NCI-H524 treated with DMSO at 0.1 percent for 48 hours (cell line): ENCODE measurements around the gene DOK7.

ENCODE experiments used
- DNase-seq: peaks from one replicate; lab custom pipeline; 2025; lab: John Stamatoyannopoulos, UW

Gene DOK7

GRCh38 chr4:3487861-3488260 is 24.8 kb downstream of the DOK7 start:
- no peak for DNase-seq

DNA sequence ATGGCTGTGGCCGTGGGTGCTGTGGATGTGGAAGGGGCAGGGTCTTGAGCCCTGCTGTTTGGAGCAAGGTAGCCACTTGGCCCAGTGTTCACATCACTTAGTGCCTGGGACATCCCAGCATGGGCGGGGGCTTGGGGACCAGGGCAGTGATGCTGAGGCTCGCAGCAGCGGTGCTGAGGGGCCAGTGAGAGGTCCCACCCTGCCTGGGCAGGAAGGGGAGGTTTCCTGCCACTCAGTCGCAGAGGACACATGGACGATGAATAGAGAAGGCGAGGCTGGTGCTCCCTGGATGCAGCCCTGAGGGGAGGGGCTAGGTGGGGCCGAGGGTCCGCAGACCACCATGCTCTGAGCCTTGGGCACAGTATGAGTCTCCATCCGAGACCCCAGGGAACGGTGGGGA is 25.7 kb downstream of the DOK7 start:
- no peak for DNase-seq

GRCh38 chr4:3489451-3489962 is 26.4 kb downstream of the DOK7 start:
- DNase-seq = no peak

DNA sequence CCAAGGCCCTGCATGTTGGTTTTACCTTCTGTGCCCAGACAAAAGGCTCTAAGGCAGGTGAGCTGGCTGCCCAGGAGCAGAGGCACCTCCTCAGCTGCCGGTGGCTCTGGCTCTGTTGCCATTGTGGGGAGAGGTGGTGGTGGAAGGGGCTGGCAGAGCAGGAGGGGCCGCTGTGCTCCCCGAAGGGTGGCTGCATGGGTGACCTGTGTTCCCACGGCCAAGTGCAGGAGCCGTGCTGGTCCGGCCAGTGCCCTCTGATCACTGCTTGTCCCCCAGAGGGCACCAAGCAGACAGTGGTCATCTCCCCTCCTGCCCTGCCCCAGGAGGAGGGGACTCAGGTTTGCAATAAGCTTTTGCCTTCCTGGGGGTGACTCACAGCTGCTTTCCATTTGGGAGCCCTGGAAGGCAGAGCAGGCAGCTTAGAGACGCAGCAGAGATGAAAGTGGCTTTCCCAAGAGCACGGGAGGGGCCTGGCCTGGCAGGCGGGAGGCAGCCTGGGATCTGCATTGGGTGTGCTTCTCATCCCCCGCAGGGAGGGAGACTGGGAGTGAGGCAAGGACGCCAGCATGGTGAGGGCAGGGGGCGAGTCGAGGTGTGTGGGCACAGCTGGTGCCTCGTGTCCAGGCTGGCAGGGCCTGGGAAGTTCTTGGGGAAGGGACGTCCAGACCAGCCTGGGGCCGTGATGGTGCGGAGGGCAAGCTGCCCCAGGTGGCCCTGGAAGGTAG is 28.7 kb downstream of the DOK7 start:
- no peak for DNase-seq

DNA sequence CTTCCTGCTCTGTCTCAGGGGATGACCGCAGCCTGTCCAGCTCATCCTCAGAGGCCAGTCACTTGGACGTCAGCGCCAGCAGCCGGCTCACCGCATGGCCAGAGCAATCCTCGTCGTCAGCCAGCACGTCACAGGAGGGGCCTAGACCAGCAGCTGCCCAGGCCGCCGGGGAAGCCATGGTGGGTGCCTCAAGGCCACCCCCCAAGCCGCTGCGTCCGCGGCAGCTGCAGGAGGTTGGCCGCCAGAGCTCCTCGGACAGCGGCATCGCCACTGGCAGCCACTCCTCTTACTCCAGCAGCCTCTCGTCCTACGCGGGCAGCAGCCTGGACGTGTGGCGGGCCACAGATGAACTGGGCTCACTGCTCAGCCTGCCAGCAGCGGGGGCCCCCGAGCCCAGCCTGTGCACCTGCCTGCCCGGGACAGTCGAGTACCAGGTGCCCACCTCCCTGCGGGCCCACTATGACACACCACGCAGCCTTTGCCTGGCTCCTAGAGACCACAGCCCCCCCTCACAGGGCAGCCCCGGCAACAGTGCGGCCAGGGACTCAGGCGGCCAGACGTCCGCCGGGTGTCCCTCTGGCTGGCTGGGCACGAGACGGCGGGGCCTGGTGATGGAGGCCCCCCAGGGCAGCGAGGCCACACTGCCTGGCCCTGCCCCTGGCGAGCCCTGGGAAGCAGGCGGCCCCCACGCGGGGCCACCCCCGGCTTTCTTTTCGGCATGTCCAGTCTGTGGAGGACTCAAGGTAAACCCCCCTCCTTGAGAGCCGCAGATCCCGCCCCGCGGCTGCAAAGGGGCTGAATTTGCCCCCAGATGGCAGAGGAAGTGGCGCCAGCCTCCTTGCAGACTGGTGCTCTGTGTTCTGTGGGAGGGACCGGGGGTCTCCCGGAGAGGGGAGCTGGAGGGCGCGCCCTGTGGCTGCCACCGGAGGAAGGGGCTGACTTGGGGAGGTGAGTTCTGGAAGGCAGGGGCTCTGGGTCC is 29.9 kb downstream of the DOK7 start:
- DNase-seq = no peak

DNA sequence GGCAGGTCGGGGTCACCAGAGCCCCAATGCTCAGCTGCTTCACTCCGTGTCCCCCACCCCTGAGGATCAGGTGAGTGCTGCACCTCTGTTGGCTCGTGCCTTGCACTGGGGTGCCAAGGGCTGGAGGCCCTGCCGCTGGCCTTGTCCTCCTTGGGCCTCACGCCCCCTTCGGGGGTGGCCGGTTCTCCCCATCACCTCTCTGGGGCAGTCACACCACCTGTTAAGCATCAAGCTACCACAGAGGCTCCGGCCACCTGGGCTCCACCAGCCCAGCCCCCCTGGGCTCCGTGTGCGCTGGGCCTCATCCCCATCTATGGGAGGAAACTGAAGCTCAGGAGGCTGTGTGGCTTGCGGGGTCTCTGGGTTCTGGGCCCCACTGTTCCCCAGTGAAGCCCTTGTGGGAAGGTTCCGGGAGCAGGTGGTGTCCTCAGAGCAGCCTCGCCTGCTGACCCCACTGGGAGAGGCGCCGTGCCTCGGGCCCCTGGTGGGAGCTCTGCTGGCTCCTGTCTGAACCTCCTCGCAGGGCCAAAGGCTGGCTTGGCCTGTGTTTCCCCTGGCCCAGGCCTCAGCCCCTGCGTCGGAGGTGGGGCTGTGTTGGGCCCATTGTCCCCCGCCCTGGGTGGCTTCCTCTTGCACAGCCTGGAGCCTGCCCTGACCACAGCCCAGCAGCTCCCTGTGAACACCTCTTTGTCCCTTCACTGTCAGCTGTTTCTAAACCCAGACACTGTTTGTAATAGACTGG is 30.8 kb downstream of the DOK7 start:
- no peak for DNase-seq

DNA sequence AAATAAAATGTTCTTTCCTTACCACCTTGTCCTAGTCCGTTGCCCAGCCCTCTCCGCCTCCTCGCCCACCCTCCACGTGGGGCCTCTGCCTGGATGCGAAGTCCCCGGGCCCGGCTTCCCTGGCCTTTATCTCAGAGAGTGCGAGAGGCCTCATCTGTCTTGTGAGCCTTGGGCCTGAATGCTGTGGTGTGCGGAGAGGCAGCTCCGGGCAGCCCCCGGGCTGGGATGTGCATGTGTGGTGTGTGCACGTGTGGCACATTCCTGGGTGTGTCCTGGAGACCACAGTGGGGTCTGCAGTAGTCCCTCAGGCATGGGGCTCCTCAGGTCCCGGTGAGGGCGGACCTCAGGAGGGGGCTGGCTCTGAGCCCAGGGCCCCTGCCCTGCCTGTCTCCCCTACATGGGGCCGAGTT is 31.4 kb downstream of the DOK7 start:
- DNase-seq = no peak

GRCh38 chr4:3495204-3495975 is 32.3 kb downstream of the DOK7 start:
- DNase-seq = no peak

DNA sequence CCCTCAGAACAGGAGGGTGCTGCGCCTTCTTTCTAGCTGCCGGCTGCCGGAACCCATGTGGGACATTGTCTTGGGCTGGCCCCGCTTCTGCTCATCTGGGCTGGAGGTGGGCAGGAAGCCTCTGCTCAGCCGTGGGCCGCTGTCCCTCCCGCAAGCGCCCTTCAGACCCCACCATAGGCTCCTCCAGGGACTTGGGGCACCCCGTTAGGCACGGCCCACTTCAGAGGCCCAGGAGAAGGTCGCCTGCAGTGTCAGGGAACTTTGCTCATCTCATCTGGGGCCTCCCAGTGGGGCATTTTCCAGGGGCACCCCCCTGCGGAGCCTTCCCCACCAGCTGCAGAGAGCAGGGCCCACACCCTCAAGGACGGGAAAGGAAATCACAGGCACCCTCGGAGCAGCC is 32.9 kb downstream of the DOK7 start:
- no peak for DNase-seq

- no peak for DNase-seq
Measured at GRCh38 chr4:3497095-3497494, 34.0 kb downstream of the DOK7 start.

DNA sequence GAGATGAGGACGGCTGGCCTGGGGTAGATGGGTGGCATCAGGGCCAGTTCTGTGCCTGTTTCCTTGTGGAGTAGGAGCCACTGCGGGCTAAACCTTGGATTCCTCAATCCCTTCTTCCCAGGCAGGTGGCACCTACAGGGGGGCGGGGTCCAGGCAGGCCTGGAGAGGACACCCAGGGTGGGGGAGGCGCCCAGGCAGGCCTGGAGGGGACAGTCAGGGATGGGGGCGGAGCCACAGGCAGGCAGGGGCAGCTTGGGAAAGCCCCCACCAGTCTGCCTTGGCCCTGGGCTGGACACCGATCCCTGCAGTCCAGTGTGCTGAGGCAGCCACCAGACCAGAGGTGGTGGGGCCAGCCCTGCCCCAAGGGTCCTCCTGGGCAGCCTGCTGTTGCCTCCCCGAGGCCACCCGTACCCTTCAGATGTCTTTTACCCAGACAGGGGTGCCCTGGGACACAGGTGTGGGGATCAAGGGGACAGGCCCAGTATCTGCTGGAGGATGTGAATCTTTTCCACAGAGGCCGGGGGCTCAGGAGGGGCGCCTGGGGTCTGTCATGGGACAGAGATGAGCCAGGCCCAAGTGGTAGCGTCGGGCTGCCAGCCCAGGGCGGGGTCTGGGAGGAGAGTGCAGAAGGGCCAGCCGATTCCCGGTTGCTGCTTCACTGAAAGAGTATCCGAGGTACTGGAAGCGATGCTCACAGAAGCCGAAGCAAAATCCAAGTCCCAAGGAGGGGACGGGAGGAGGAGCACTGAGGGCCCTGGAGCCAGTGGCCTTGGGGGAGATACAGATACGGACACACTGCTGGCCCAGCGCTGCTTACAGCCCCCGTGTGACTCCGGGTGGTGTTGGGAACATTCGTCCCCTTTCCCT is 34.6 kb downstream of the DOK7 start:
- no peak for DNase-seq

- no peak for DNase-seq
Measured at GRCh38 chr4:3498407-3498806, 35.3 kb downstream of the DOK7 start.

GRCh38 chr4:3498901-3499510 is 35.9 kb downstream of the DOK7 start:
- no peak for DNase-seq

DNA sequence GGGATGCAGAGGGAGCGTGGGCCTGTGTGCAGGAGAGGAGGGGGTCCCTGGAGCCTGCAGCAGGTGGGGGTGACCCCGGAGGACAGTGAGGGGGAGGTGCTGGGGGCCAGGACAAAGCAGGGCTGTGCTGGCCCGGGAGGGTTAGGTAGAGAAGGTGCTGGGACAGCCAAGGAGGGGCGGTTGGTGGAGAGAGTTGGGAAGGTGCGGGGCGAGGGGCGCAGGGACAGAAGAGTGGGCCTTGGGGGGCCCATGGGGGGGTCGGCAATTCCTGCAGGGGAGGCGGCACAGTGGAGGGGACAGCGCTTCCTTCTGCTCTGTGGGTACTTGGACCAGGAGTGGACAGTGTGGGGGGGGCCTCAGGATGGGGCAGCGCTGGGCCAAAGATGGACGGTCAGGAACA is 36.6 kb downstream of the DOK7 start:
- no peak for DNase-seq

- no peak for DNase-seq
Measured at GRCh38 chr4:3500111-3500510, 37.0 kb downstream of the DOK7 start.

GRCh38 chr4:3500634-3501101 is 37.6 kb downstream of the DOK7 start:
- no peak for DNase-seq

DNA sequence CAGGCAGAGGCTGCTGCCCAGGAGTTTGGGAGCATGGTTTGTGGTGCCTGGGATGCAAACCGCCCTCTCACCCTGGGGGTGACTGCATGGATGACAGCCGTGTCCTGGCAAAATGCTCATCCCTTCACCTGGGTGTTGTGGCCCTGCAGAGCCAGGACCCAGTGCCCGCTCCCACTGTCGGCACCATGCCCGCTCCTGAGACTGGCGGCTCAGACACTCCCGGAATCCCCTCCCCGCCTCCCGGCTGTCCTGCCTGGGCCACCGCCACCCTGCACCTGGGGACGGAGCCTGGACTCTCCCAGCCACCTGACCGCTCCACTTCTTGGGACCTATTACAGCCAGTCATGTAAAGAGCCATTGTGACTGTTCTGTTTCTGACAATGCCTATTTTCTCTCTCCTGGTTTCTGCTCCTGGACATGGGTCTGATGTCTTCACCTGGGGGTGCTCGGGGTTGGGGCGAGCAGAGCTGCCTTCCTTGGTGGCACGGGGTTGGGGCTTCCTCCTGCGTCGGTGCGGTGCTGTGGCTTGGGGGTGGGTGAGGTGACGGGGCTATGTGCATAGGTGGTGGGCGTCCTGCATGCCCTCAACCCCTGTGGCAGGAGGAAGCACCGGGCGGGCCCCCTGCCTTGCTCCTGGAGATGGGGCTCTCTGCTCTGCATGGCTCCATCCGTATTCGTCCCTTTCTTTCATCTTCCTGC is 38.2 kb downstream of the DOK7 start:
- DNase-seq = no peak

DNA sequence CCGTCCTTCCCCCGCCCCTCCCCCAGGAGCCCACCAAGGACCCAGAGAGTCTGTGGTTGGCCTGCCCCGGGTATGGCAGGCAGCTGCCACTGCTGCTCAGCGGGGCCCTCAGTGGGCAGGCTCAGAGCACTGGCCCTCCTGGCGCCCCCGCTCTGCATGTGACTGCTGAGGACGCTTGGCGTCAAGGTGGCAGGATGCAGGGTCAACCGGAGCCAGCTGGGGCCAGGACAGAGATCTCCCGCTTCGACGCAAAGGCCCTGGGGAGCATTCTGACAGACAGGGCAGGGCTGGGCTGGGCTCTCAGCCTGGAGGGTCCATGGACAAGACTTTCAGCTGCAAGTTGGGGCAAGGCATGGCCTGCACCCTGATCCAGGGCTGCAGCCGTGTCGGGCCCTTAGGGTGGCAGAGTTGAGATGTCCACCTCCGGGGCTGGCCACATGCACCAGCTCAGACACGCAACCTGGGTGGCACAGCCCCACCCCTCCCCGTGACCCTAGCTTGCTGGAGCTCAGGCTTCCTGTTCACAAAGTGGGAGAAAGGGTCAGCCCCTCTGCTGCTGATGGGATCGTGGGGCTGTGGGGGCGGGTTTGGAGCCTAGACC is 38.8 kb downstream of the DOK7 start:
- no peak for DNase-seq
